ENCODE results near the gene DCBLD1.
"Not testable (repeated sequence)": the region's sequence is repeated elsewhere in the genome, so short reads cannot be mapped to it uniquely, and the experiment has no call there.

Gene DCBLD1

GRCh38 chr6:117512987-117513573 lies 30.6 kb downstream of the DCBLD1 start:
- no peaks in the 10 kb centered on the region for H3K4me1 ChIP-seq (ENCODE audit: control insufficient read depth, insufficient read depth, low read length)
- H3K36me3 ChIP-seq (ENCODE audit: control insufficient read depth, insufficient read depth, low read length), result no peaks in the 10 kb centered on the region
- H3K27me3 ChIP-seq (ENCODE audit: control insufficient read depth, insufficient read depth, low read length), result no peaks in the 10 kb centered on the region
- H3K9me3 ChIP-seq (ENCODE audit: control insufficient read depth, insufficient read depth, low read length), result no peaks in the 10 kb centered on the region
- no peak overlapping the region for H3K27ac ChIP-seq (ENCODE audit: low read depth, low read length)
- H3K4me3 ChIP-seq (ENCODE audit: low read depth, low read length), result no peak overlapping the region
- no peak overlapping the region for H3K9ac ChIP-seq (ENCODE audit: low read depth, low read length)

GRCh38 chr6:117513778-117514365 lies 31.4 kb downstream of the DCBLD1 start:
- Histone ChIP-seq H3K9ac (ENCODE audit: low read depth, low read length) (no peak overlapping the region), H3K9me3 (ENCODE audit: control insufficient read depth, insufficient read depth, low read length) (no peaks in the 10 kb centered on the region), H3K36me3 (ENCODE audit: control insufficient read depth, insufficient read depth, low read length) (no peaks in the 10 kb centered on the region), H3K27me3 (ENCODE audit: control insufficient read depth, insufficient read depth, low read length) (no peaks in the 10 kb centered on the region), H3K27ac (ENCODE audit: low read depth, low read length) (no peak overlapping the region), H3K4me3 (ENCODE audit: low read depth, low read length) (no peak overlapping the region), H3K4me1 (ENCODE audit: control insufficient read depth, insufficient read depth, low read length) (no peaks in the 10 kb centered on the region)

- Histone ChIP-seq H3K27me3 (ENCODE audit: control insufficient read depth, insufficient read depth, low read length) (no peaks in the 10 kb centered on the region), H3K9ac (ENCODE audit: low read depth, low read length) (no peak overlapping the region), H3K27ac (ENCODE audit: low read depth, low read length) (no peak overlapping the region), H3K4me3 (ENCODE audit: low read depth, low read length) (no peak overlapping the region), H3K9me3 (ENCODE audit: control insufficient read depth, insufficient read depth, low read length) (no peaks in the 10 kb centered on the region), H3K36me3 (ENCODE audit: control insufficient read depth, insufficient read depth, low read length) (no peaks in the 10 kb centered on the region), H3K4me1 (ENCODE audit: control insufficient read depth, insufficient read depth, low read length) (no peaks in the 10 kb centered on the region)
These were observed 32.2 kb downstream of the DCBLD1 start for GRCh38 chr6:117514655-117515054.

GRCh38 chr6:117515326-117515725 lies 32.9 kb downstream of the DCBLD1 start:
- Histone ChIP-seq H3K9me3 (ENCODE audit: control insufficient read depth, insufficient read depth, low read length) (no peaks in the 10 kb centered on the region), H3K4me1 (ENCODE audit: control insufficient read depth, insufficient read depth, low read length) (no peaks in the 10 kb centered on the region), H3K9ac (ENCODE audit: low read depth, low read length) (no peak overlapping the region), H3K27me3 (ENCODE audit: control insufficient read depth, insufficient read depth, low read length) (no peaks in the 10 kb centered on the region), H3K4me3 (ENCODE audit: low read depth, low read length) (no peak overlapping the region), H3K27ac (ENCODE audit: low read depth, low read length) (no peak overlapping the region), H3K36me3 (ENCODE audit: control insufficient read depth, insufficient read depth, low read length) (no peaks in the 10 kb centered on the region)

- not testable (repeated sequence) for H3K4me1 ChIP-seq (ENCODE audit: control insufficient read depth, insufficient read depth, low read length); H3K27ac ChIP-seq (ENCODE audit: low read depth, low read length); H3K4me3 ChIP-seq (ENCODE audit: low read depth, low read length); H3K27me3 ChIP-seq (ENCODE audit: control insufficient read depth, insufficient read depth, low read length); H3K9ac ChIP-seq (ENCODE audit: low read depth, low read length); H3K9me3 ChIP-seq (ENCODE audit: control insufficient read depth, insufficient read depth, low read length); H3K36me3 ChIP-seq (ENCODE audit: control insufficient read depth, insufficient read depth, low read length)
These were observed 35.5 kb downstream of the DCBLD1 start for GRCh38 chr6:117517995-117518394.

- Histone ChIP-seq H3K4me1 (ENCODE audit: control insufficient read depth, insufficient read depth, low read length) (no peaks in the 10 kb centered on the region), H3K27me3 (ENCODE audit: control insufficient read depth, insufficient read depth, low read length) (no peaks in the 10 kb centered on the region), H3K9ac (ENCODE audit: low read depth, low read length) (no peak overlapping the region), H3K9me3 (ENCODE audit: control insufficient read depth, insufficient read depth, low read length) (no peaks in the 10 kb centered on the region), H3K4me3 (ENCODE audit: low read depth, low read length) (no peak overlapping the region), H3K27ac (ENCODE audit: low read depth, low read length) (no peak overlapping the region), H3K36me3 (ENCODE audit: control insufficient read depth, insufficient read depth, low read length) (no peaks in the 10 kb centered on the region)
These were observed 36.4 kb downstream of the DCBLD1 start for GRCh38 chr6:117518870-117519269.

- Histone ChIP-seq H3K4me3 (ENCODE audit: low read depth, low read length) (no peak overlapping the region), H3K9me3 (ENCODE audit: control insufficient read depth, insufficient read depth, low read length) (no peaks in the 10 kb centered on the region), H3K27ac (ENCODE audit: low read depth, low read length) (no peak overlapping the region), H3K9ac (ENCODE audit: low read depth, low read length) (no peak overlapping the region), H3K36me3 (ENCODE audit: control insufficient read depth, insufficient read depth, low read length) (no peaks in the 10 kb centered on the region), H3K4me1 (ENCODE audit: control insufficient read depth, insufficient read depth, low read length) (peaks cover 5% of the 10 kb centered on the region; the same call in 1 of the 2 replicates), H3K27me3 (ENCODE audit: control insufficient read depth, insufficient read depth, low read length) (no peaks in the 10 kb centered on the region)
These were observed 38.3 kb downstream of the DCBLD1 start for GRCh38 chr6:117520603-117521395.

- no peak overlapping the region for H3K27ac ChIP-seq (ENCODE audit: low read depth, low read length)
- no peaks in the 10 kb centered on the region for H3K36me3 ChIP-seq (ENCODE audit: control insufficient read depth, insufficient read depth, low read length)
- no peak overlapping the region for H3K9ac ChIP-seq (ENCODE audit: low read depth, low read length)
- peaks cover 7% of the 10 kb centered on the region; the same call in 1 of the 2 replicates for H3K4me1 ChIP-seq (ENCODE audit: control insufficient read depth, insufficient read depth, low read length)
- no peaks in the 10 kb centered on the region for H3K9me3 ChIP-seq (ENCODE audit: control insufficient read depth, insufficient read depth, low read length)
- no peak overlapping the region for H3K4me3 ChIP-seq (ENCODE audit: low read depth, low read length)
- no peaks in the 10 kb centered on the region for H3K27me3 ChIP-seq (ENCODE audit: control insufficient read depth, insufficient read depth, low read length)
These were observed 39.5 kb downstream of the DCBLD1 start for GRCh38 chr6:117521791-117522502.

- Histone ChIP-seq H3K36me3 (ENCODE audit: control insufficient read depth, insufficient read depth, low read length) (no peaks in the 10 kb centered on the region), H3K27me3 (ENCODE audit: control insufficient read depth, insufficient read depth, low read length) (no peaks in the 10 kb centered on the region), H3K9me3 (ENCODE audit: control insufficient read depth, insufficient read depth, low read length) (no peaks in the 10 kb centered on the region), H3K27ac (ENCODE audit: low read depth, low read length) (no peak overlapping the region), H3K4me1 (ENCODE audit: control insufficient read depth, insufficient read depth, low read length) (peaks cover 7% of the 10 kb centered on the region; the same call in 1 of the 2 replicates), H3K9ac (ENCODE audit: low read depth, low read length) (no peak overlapping the region), H3K4me3 (ENCODE audit: low read depth, low read length) (no peak overlapping the region)
These were observed 43.1 kb downstream of the DCBLD1 start for GRCh38 chr6:117525607-117526006.

- H3K4me3 ChIP-seq (ENCODE audit: low read depth, low read length), result no peak overlapping the region
- peaks cover 3% of the 10 kb centered on the region; the same call in 1 of the 2 replicates for H3K4me1 ChIP-seq (ENCODE audit: control insufficient read depth, insufficient read depth, low read length)
- no peaks in the 10 kb centered on the region for H3K36me3 ChIP-seq (ENCODE audit: control insufficient read depth, insufficient read depth, low read length)
- H3K27me3 ChIP-seq (ENCODE audit: control insufficient read depth, insufficient read depth, low read length), result no peaks in the 10 kb centered on the region
- H3K9me3 ChIP-seq (ENCODE audit: control insufficient read depth, insufficient read depth, low read length), result no peaks in the 10 kb centered on the region
- H3K27ac ChIP-seq (ENCODE audit: low read depth, low read length), result no peak overlapping the region
- H3K9ac ChIP-seq (ENCODE audit: low read depth, low read length), result no peak overlapping the region
These were observed 48.2 kb downstream of the DCBLD1 start for GRCh38 chr6:117530467-117531242.
